Endodermal cell (in vitro differentiated cells): Measurements from ENCODE around the gene PLEKHG2. TPM values are rescaled to one million over a fixed set of nuclear protein-coding genes. Genes with fewer than 3 reads are reported as not detected.

Experiments
- DNase-seq: peaks from one replicate; pipeline ENCODE4 v3.0.0-alpha.2; 2017
- H3K27ac ChIP-seq: 2 replicates; pipeline ENCODE4 v1.5.1; 2013; ENCODE audit warnings: mild to moderate bottlenecking, low read depth, low read length, moderate library complexity
- H3K27me3 ChIP-seq: 2 replicates; pipeline ENCODE4 v1.6.1; 2013; ENCODE audit warnings: mild to moderate bottlenecking, low read length, moderate library complexity; ENCODE audit not compliant: insufficient read depth, control insufficient read depth, poor library complexity, severe bottlenecking
- H3K36me3 ChIP-seq: 2 replicates; pipeline ENCODE4 v1.7.0; 2013; ENCODE audit warnings: mild to moderate bottlenecking, low read length, moderate library complexity; ENCODE audit not compliant: control insufficient read depth, insufficient read depth
- H3K4me1 ChIP-seq: one replicate; pipeline ENCODE4 v1.7.0; 2013; ENCODE audit warnings: low read length; ENCODE audit not compliant: control insufficient read depth, insufficient read depth
- H3K4me3 ChIP-seq: 2 replicates; pipeline ENCODE4 v1.5.1; 2013; ENCODE audit warnings: mild to moderate bottlenecking, low read length, moderate library complexity
- H3K9ac ChIP-seq: 2 replicates; pipeline ENCODE4 v1.6.1; 2013; ENCODE audit warnings: mild to moderate bottlenecking, low read length, moderate library complexity; ENCODE audit not compliant: poor library complexity, severe bottlenecking; ENCODE audit errors: extremely low read depth
- H3K9me3 ChIP-seq: 2 replicates; pipeline ENCODE4 v1.6.1; 2013; ENCODE audit warnings: mild to moderate bottlenecking, low read length, moderate library complexity; ENCODE audit not compliant: control insufficient read depth
- H3K27ac Mint-ChIP-seq: 2 replicates; pipeline ENCODE4 v1.8.0; 2020; ENCODE audit warnings: mixed read lengths
- H3K27me3 Mint-ChIP-seq: 2 replicates; pipeline ENCODE4 v1.8.0; 2021; ENCODE audit warnings: mild to moderate bottlenecking, mixed read lengths; ENCODE audit not compliant: insufficient read depth
- H3K36me3 Mint-ChIP-seq: 2 replicates; pipeline ENCODE4 v1.8.0; 2020; ENCODE audit warnings: low read depth, mixed read lengths
- H3K4me1 Mint-ChIP-seq: 2 replicates; pipeline ENCODE4 v1.8.0; 2020; ENCODE audit warnings: mixed read lengths
- H3K4me3 Mint-ChIP-seq: 2 replicates; pipeline ENCODE4 v1.8.0; 2020; ENCODE audit warnings: mild to moderate bottlenecking, moderate library complexity, mixed read lengths
- H3K9me3 Mint-ChIP-seq: 2 replicates; pipeline ENCODE4 v1.8.0; 2020; ENCODE audit warnings: mild to moderate bottlenecking, mixed read lengths
- whole genome bisulfite sequencing, 2 experiments: methylation state at CpG; one replicate each; pipeline versions ENCODE4 v1.1.5 to v1.1.7; 2013; ENCODE audit warnings: missing lambda C conversion rate in 2 of 2, mixed read lengths in 1 of 2; ENCODE audit not compliant: insufficient coverage in 1 of 2, insufficient read length in 1 of 2; 5-methylcytosine and 5-hydroxymethylcytosine counted together
- total RNA-seq, 2 donors: library from RNA; stranded (reverse); fragmentation: NEBNext Ultra II Directional in 1 of 2; extraction: Animal tissue kit (Norgen Biotek cat#: 25700) in 1 of 2; gene quantifications; 2 replicates in 1 of 2; 3 replicates in 1 of 2; pipeline ENCODE4 v1.2.1, GENCODE V29; 2021
- TF ChIP-seq, protein P1 (sequence below): fragments of 200-600 bp; sonication (generic); conservative IDR thresholded peaks from 2 replicates; pipeline ENCODE4 v1.5.0; 2021; ENCODE audit warnings: antibody characterized with exemption, mild to moderate bottlenecking

The PLEKHG2 gene
- total RNA-seq, 2 donors from 2014 or later: 127 to 160 TPM

- DNase-seq: no peak
- TF ChIP-seq, protein P1, sequence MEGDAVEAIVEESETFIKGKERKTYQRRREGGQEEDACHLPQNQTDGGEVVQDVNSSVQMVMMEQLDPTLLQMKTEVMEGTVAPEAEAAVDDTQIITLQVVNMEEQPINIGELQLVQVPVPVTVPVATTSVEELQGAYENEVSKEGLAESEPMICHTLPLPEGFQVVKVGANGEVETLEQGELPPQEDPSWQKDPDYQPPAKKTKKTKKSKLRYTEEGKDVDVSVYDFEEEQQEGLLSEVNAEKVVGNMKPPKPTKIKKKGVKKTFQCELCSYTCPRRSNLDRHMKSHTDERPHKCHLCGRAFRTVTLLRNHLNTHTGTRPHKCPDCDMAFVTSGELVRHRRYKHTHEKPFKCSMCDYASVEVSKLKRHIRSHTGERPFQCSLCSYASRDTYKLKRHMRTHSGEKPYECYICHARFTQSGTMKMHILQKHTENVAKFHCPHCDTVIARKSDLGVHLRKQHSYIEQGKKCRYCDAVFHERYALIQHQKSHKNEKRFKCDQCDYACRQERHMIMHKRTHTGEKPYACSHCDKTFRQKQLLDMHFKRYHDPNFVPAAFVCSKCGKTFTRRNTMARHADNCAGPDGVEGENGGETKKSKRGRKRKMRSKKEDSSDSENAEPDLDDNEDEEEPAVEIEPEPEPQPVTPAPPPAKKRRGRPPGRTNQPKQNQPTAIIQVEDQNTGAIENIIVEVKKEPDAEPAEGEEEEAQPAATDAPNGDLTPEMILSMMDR: no peak
- H3K27me3 Mint-ChIP-seq: no peaks in the 10 kb centered on the region
- Histone ChIP-seq H3K9ac (no peak overlapping the region), H3K27ac (no peak overlapping the region), H3K36me3 (peaks cover 78% of the 10 kb centered on the region), H3K4me1 (no peaks in the 10 kb centered on the region), H3K27me3 (no peaks in the 10 kb centered on the region), H3K4me3 (no peak overlapping the region), H3K9me3 (no peaks in the 10 kb centered on the region)
- no peak overlapping the region for H3K4me3 Mint-ChIP-seq
- peaks cover 61% of the 10 kb centered on the region for H3K36me3 Mint-ChIP-seq
- no peak overlapping the region for H3K27ac Mint-ChIP-seq
- 83 to 98% methylated on average over 1 to 5 of the region's 5 CpGs for WGBS, 2 experiments
- H3K9me3 Mint-ChIP-seq: no peaks in the 10 kb centered on the region
- no peaks in the 10 kb centered on the region for H3K4me1 Mint-ChIP-seq
These were observed 9.6 kb downstream of the PLEKHG2 start for GRCh38 chr19:39422020-39422419.

DNA sequence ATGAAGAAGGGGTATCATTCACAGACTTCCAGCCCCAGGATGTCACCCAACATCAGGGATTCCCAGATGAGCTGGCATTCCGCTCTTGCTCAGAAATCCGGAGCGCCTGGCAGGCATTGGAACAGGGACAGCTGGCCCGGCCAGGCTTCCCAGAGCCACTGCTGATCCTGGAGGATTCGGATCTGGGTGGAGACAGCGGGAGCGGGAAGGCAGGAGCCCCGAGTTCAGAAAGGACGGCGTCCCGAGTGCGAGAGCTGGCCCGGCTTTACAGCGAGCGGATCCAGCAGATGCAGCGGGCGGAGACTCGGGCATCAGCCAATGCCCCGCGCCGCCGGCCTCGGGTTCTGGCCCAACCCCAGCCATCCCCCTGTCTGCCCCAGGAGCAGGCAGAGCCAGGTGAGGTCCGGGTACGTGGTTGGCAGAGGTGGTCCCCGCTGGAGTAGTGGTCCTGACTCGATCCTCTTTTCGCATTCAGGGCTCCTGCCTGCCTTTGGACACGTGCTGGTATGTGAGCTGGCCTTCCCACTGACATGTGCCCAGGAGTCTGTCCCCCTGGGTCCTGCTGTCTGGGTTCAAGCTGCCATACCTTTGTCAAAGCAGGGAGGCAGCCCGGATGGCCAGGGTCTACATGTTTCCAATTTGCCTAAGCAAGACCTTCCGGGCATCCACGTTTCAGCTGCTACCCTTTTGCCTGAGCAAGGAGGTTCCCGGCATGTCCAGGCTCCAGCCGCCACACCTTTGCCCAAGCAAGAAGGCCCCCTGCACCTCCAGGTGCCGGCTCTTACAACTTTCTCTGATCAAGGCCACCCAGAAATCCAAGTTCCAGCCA, 11.0 kb downstream of the PLEKHG2 start:
- H3K27ac ChIP-seq: no peak overlapping the region

DNA sequence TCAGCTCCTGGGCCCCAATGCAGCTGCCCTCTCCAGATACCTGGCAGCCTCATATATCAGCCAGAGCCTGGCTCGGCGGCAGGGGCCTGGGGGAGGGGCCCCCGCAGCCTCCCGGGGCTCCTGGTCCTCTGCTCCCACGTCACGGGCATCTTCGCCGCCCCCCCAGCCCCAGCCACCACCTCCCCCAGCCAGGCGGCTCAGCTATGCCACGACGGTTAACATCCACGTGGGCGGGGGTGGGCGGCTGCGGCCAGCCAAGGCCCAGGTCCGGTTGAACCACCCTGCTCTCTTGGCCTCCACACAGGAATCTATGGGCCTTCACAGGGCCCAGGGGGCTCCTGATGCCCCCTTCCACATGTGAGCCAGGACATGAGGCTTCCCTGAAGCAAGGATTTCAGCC, 12.5 kb downstream of the PLEKHG2 start:
- Histone ChIP-seq H3K4me3 (no peak overlapping the region), H3K9ac (no peak overlapping the region), H3K9me3 (no peaks in the 10 kb centered on the region), H3K4me1 (peaks cover 6% of the 10 kb centered on the region), H3K27me3 (no peaks in the 10 kb centered on the region), H3K36me3 (peaks cover 54% of the 10 kb centered on the region), H3K27ac (no peak overlapping the region)
- peak overlapping the region; percentile 61 for H3K27ac Mint-ChIP-seq
- TF ChIP-seq, protein P1: no peak
- H3K4me3 Mint-ChIP-seq: no peak overlapping the region
- H3K4me1 Mint-ChIP-seq: peaks cover 10% of the 10 kb centered on the region
- 93 to 95% methylated on average over 3 to 15 of the region's 16 CpGs for WGBS, 2 experiments
- H3K36me3 Mint-ChIP-seq: peaks cover 40% of the 10 kb centered on the region
- H3K9me3 Mint-ChIP-seq: no peaks in the 10 kb centered on the region
- peak; percentile 39 for DNase-seq
- no peaks in the 10 kb centered on the region for H3K27me3 Mint-ChIP-seq

More for the DNA sequence above, 11.0 kb downstream of the PLEKHG2 start:
- H3K9me3 ChIP-seq: no peaks in the 10 kb centered on the region
- no peak overlapping the region for H3K4me3 ChIP-seq
- no peaks in the 10 kb centered on the region for H3K27me3 Mint-ChIP-seq
- no peak overlapping the region for H3K4me3 Mint-ChIP-seq
- H3K9me3 Mint-ChIP-seq: no peaks in the 10 kb centered on the region
- no peaks in the 10 kb centered on the region for H3K4me1 ChIP-seq
- no peak for DNase-seq
- no peak overlapping the region for H3K9ac ChIP-seq
- TF ChIP-seq, protein P1: no peak
- H3K27ac Mint-ChIP-seq: peak overlapping the region; percentile 35
- peaks cover 49% of the 10 kb centered on the region for H3K36me3 Mint-ChIP-seq
- 93 to 94% methylated on average over 28 to 35 of the region's 35 CpGs for WGBS, 2 experiments
- H3K4me1 Mint-ChIP-seq: peaks cover 4% of the 10 kb centered on the region
- H3K27me3 ChIP-seq: no peaks in the 10 kb centered on the region
- H3K36me3 ChIP-seq: peaks cover 64% of the 10 kb centered on the region
